Tongue (tissue), 2 donors: ENCODE results near the gene NPBWR2. TPM values are rescaled to one million over a fixed set of nuclear protein-coding genes. Genes with fewer than 3 reads are reported as not detected.
"Not testable (repeated sequence)": the region's sequence is repeated elsewhere in the genome, so short reads cannot be mapped to it uniquely, and the experiment has no call there.

Experiments
- DNase-seq: peaks from one replicate; pipeline ENCODE4 v3.0.0-alpha.2; 2015
- total RNA-seq: library from RNA; depleted of rRNA; stranded (reverse); fragments of >200 nt; gene quantifications from one replicate; pipeline ENCODE4 v1.2.3, GENCODE V29; 2014

The NPBWR2 gene
- total RNA-seq, 1 donor from 2014 or later: not detected

DNA sequence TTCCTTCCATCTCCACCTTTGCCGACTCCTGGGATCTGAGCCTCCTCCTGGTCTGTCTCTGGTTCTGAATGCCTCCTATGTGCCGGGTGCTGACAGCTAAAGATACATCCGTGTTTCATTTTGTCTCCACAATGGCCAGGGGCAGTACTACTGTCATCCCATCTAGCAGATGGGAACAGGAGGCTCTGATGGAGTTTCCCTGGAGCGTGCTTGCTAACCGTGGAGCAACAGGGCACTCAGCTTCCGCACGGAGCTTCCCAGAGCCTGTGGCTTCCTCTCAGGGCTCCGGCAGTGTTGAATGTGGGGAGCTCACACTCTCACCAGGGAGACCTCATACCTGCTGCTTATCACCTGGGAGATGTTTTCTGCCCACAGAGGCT is 11.9 kb upstream of the NPBWR2 start:
- no peak for DNase-seq

DNA sequence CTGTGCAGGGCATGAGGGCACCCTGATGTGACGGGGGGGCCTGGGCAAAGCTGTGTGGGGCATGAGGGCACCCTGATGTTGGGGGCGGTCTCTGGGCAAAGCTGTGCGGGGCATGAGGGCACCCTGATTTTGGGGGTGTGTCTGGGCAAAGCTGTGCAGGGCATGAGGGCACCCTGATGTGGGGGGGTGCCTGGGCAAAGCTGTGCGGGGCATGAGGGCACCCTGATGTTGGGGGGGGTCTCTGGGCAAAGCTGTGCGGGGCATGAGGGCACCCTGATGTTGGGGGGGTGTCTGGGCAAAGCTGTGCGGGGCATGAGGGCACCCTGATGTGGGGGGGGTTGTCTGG is 10.0 kb upstream of the NPBWR2 start:
- DNase-seq: not testable (repeated sequence)

DNA sequence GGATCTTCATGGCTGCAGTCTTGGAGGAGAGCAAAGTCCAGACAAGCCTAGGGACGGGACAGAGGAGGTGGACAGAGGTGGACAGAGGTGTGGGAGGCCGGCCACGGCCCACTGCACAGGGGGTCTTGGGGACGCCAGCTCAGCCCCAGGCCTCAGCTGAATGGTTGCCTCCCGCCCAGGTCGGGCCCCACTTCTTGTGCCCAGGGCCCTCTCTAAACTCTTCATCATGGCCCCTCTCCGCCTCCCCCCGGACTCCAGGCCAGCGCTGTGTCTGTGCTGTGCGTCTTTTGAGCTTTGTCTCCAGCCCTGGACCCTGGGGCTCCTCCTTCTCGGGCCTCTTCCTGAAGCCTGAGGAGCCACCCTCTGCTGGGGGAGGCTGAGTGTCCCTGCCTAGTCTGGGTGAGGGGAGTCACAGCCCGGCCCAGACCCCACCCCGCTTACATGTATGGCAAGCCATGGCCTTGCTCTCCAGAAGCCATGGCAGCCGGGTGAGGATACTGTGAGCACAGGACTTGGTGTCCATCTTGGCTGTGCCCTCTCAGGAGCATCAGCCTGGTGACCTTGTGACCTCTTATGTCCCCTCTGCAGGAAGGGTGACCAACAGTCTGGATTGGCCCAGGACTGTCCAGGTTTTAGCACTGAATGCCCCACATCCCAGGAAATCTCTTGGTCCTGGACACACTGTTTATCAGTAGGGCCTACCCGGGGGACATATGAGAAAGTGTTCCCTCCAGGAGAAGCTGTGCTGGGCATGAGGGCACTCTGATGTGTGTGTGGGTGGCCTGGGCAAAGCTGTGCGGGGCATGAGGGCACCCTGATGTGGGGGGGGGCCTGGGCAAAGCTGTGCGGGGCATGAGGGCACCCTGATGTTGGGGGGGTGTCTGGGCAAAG is 9.4 kb upstream of the NPBWR2 start:
- no peak for DNase-seq

DNA sequence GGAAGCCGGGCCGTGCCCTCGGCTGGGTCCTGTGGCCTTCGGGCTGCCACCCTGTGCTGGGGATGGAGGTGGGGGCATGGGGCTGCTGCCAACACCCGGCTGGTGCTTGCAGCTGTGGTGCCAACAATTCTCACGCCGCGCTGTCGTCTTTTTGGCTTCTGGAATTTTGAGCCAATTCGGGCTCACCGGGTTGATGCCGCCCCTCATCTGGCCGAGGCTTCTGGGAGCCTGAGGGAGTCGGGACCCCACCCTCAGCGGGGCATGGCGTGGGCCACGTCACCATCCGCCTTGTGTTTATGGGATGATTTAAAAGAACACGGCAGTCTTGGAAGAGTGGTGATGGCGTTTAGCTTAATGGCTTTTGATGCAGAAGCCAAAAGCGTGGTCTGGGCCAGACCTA is 8.7 kb upstream of the NPBWR2 start:
- no peak for DNase-seq

DNA sequence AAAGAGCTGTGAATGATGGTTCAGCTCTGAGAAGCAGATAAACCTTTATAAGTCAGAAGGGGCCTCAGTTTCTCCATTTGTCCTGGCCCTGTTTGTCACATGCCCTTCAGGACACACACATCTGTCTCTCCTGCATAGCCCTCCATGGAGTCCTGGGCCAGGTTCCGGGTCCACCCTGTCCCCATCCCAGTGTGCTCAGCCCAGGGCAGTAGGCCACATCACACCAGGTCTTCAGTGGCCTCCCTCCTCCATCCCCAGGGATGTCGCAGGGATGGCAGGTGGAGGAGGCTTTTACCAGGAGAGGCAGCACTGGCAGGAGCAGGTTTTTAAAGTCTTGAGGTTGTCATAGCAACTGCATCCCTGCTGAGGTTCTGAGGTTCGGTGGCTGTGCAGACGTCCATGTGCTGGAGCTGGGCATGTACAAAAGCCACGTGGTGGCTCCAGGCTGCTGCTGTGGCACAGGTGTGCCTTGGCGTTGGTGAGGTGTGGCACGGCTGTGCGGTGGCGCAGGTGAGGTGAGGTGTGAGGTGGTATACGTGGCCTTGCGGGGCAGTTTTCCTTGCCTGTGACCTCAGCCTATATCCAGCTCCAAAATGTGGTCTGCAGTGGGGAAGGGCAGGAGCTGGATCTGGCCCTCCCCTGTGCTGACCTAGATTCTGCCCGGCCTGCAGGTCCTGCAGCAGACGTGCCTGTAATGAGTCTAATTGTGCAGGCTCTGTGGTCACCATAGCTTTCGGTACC is 8.0 kb upstream of the NPBWR2 start:
- DNase-seq: no peak

DNA sequence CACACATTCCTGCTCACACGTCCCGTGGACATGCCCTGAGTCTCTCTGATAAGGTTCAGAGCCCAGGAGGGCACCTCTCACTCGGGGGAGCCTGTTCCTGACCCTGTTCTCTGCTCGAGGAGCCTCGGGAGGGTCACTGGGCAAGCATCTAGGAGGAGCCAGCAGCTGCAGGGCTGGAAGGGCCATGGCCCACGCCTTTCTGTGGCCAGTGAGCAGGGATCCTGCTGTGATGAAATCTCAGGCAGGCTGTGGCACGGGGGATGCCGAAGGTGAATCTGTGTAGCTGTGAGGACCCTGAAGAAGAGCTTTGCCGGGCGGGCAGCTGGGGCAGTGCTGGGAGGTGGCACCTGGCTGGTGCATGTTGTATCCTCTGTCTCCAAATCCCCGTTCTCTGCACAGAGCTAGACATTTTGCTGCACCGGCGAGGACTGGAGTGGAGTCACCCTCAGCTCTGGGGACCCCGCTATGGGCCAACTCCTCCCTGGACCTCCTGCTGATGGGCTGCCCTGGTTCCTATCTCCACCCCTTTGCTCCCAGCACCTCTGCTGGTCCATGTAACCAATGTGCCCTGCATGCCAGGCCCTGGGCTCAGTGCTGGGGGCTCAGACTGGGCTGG is 7.1 kb upstream of the NPBWR2 start:
- DNase-seq: no peak

DNA sequence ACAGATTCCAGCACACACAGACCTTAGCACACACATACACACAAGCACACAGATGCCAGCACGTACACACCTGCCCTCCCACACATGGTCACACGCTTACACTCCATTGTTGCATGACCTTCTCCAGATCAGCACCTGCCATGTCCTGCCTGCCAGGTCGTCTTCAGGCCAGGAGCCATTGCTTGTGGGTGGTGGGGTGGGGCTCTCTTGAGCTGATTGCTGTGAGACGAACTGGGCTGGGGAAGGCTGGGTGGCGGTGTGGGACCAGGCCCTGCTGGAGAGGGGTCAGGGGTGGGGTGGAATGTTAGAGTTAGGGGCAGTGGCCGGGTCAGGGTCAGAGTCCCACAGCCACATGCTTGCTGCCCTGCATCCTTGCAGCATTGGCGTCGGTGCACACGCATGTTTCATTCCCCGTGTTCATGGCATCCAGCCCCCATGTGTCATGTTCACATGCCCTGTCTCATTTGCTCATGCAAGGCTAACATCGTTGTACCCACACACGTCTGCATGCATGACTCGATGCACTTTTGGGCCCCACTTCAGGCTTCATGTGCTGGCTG is 6.5 kb upstream of the NPBWR2 start:
- DNase-seq: no peak

DNA sequence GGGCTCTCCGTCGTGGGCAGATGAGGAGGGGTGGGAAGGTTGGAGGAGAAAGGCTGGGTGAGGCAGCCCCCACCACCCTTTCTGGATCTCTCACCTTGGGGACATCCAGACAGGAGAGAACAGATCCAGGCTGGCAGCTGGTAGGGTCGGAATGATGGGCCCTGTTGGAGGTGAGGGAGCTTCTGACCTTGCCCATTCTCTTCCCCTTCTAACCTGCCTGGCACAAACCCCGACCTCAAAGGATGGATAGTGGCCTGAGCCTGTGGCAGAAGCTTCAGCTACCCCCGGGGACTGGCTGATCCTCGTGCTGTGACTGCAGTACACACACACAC is 6.0 kb upstream of the NPBWR2 start:
- DNase-seq: no peak

DNA sequence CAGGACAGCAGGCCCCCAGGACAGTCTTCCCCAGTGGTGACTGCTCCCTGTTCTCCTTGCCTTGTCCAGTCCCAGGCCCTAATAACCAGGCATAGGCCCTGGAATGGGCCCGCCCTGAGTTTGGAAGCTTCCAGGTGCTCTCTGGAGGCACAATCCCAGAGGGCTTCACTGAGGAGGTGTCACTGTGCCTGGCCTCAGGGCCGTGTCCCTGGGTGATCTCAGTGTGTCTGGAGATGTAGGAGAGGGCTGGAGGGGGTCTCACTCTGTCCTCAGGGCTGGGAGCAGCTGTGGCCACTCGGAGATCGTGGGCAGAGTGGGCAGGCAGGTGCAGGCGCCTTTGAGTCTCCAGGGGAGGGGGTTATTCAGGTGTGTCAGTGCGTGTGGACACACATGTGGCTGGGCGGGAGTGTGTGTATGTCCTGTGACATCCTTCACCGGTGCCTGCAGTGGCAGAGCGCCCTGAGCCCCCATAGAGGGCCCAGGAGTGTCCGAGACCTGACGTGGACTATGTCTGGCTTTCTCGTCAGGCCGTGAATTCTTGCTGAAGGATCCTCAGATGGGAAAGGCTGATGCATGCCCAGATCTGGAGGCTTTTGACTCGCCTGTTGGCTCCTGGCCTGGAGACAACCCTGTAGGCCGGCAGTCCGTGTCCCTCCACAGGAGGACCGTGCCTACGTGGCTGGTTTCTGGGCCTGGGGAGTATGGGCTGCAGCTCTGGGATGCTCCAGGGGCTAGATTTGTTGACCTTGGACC is 5.5 kb upstream of the NPBWR2 start:
- no peak for DNase-seq

DNA sequence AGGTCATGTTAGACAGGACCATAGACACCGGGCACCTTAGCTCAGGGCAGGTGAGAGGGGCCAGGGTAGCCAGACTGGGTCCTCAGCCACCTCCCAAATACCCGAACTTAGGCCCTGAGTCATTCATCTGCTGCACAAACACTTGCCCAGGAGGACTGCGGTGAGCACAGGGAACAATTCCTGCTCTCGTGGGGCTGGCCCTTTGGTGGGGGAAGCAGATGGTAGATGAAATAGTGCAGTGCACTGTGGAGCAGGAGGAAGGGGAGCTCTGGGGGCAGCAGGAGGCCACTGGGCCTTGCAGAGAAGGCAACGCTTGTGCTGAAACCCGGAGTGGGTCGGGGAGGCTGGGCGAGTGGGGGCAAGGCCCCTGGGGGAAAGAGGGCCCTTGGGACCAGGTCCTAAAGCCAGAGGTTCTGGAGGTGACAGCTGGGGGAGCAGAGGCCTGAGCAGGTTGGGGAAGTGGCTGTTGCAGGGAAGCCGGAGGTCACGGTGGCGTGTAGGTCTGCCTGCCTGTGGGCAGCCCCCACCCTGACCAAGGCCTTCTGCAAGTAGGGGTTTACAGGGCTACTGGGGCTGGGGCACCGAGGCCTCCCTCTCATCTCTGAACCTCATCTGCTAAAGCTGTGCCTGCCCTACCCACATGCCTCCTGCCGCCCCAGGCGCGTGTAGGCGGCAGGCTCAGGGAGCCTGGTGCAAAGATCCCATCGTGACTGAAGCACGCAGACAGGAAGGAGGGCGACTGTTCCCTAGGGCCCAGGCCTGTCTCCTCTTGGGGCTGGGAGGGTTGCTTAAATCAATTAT is 4.7 kb upstream of the NPBWR2 start:
- DNase-seq: no peak

DNA sequence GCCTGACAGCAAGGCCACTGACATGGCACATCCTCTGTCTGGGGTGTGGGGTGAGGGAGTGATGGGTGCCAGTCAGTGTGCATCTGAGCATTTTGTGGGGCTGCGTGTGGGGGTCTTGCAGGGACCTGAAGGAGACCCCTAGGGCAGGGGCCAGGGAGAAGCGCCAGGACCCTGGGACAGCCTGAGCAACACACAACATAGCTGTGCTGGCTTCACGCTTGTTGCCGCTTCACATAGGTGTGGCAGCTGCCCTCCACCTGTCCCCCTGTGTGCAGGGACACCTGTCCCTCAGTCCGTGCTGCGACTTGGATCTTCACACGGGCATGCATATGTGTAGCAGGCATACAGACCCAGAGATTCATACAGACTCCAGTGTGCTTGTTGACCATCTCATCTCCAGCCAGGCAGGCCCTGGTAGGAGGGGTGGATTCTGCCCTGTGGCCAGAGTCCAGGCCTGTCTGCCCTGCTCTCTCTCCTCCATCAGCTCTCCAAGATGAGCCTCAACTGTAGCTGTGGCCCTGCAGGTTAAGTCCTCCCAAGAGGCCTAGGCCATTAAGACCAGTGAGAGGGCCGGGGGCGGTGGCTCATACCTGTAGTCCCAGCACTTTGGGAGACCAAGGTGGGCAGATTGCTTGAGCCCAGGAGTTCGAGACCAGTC is 3.2 kb upstream of the NPBWR2 start:
- no peak for DNase-seq

DNA sequence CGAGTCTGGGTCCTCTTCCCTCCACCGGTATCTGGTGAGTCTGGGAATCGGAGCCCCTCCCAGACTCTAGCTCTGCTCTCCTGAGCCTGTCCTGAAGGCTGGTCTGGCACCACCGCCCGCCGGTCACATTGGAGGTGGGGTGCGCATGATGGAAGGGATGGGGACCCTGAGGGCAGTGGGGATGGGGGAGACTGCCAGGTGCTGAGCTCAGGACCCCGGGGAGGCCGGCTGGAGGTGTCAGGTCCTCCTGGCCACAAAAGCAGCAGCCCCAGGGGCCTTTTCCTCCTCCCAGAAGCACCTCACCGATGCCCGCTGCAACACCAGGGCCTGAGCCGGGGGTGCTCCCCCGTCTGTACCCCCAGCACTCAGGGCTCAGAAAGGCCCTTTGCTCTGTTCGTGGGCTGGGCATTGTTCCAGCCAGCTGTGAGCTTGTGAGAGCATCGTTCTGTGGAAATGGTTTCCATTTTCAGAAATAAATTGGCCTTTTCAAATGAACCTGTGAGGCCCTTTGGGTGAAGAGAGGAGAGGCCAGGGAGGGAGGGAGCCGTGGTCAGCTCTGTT is 2.5 kb upstream of the NPBWR2 start:
- DNase-seq: peak; percentile 53

DNA sequence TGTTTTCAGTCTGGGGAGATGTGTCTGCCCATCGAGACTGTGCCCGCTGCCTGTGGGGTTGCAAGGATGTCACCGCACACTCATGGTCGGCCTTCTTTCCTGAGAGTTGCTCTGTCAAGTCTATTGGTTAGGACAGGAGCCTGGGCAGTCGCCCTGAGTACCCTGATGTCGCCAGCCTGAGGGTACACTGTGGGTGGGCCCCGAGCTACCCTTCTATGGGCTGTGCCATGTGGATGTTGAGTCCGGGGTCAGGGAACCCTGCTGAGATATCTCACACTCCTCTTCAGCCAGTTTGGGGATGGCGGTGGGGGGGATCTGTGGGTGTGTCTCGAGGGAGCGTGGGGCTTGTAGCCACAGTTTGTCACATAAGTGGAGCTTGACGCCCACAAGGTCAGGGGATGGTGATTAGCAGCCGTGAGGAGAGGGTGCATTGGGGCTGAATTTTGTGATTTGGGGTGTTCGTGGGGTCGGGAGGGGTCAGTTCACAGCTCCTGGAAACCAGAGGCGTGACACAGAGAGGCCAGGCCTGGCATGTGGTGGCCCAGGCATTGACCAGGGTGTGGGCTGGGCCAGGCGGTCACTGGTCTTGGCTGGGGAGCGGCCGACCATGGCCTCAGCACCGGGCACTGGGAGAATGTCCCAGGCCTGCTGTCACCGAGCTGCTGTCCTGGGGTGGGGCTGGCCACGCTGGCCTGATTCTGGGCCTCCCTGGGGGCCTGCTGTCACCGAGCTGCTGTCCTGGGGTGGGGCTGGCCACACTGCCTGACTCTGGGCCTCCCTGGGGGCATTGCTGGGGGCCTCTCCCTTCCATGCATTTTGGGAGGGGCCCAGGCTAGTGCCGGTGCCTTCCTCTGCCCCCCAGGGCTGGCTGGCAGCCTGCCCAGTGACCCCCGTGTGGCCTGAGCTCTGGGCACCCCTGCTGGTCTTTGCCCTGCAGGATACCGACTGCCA is 1.6 kb upstream of the NPBWR2 start:
- DNase-seq: no peak

DNA sequence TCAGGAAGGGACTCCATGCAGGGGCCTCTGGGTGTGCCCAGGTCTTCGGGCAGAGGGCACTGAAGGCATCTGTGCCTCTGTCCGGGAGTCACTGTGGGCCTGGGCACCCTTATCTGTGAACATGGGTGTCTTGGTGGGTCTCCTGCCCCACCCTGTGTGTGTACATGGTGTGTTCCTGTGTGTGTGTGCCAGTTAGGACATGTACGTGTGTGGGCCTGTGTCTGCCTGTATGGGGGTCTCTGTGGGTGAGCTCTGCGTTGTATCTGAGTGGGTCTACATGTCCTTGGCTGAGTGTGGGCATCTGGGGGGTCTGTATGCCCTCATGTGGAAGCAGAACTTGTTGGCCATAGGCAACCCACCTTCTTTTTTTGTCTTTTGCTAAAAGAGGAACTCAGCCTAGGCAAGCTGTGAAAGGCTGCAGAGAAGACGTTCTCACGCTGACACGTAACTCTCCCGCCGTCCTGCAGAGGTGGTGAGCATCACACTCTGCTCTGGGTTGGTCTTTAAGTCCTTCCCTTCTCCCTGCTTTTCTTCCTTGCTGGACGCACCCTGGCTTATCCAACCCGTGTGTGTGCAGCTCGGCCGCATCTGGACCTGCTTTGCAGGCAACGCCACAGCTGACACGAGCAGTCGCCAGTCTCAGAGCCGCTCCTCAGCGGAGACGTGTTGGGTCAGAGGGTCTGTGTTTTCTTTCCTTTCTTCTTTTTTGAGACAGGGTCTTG is 532 bp upstream of the NPBWR2 start:
- DNase-seq: peak; percentile 37

DNA sequence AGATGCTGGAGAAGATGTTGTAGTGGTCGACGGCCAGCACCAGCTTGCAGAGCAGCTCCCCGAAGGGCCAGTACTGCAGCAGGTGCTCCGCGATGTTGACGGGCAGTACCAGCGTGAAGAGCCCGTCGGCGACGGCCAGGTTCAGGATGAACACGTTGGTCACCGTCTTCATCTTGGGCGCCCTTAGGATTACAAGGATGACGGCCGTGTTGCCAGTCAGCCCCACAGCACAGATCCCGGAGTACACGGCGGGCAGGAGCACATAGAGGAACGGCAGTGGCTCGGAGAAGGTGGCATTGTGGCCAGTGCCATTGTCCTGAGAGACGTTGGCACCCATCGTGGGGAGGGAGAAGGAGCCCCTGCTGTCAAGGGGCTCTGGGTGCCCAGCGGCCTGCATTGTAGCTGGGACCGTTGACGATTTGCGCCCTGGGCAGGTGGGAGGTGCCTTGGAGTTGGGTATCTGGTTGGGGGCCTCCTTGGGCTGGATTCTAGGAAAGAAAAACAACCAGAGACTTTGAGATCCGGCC is 867 bp downstream of the NPBWR2 start:
- no peak for DNase-seq

DNA sequence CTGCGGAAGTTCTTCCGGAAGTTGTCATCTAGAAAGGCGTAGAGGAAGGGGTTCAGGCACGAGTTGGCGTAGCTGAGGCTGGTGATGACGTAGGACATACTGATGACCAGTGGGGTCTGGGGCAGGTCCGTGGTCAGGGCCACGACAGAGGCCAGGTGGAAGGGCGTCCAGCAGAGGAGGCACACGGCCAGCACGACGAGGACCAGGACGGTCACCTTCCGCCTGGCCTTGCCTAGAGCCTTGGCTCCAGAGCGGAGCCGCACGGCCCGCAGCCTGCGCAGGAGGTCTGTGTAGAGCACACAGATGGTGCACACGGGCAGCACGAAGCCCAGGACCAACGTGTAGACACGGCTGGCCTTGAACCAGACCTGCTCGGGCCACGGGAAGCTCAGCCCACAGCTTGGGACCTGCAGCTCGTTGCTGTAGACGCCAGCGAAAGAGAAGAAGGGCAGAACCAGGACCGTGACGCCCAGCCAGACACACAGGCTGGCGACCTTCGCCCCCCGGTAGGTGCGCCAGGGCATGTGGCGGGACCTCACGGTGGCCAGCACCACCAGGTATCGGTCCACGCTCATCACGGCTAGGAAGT is 1.4 kb downstream of the NPBWR2 start:
- no peak for DNase-seq

DNA sequence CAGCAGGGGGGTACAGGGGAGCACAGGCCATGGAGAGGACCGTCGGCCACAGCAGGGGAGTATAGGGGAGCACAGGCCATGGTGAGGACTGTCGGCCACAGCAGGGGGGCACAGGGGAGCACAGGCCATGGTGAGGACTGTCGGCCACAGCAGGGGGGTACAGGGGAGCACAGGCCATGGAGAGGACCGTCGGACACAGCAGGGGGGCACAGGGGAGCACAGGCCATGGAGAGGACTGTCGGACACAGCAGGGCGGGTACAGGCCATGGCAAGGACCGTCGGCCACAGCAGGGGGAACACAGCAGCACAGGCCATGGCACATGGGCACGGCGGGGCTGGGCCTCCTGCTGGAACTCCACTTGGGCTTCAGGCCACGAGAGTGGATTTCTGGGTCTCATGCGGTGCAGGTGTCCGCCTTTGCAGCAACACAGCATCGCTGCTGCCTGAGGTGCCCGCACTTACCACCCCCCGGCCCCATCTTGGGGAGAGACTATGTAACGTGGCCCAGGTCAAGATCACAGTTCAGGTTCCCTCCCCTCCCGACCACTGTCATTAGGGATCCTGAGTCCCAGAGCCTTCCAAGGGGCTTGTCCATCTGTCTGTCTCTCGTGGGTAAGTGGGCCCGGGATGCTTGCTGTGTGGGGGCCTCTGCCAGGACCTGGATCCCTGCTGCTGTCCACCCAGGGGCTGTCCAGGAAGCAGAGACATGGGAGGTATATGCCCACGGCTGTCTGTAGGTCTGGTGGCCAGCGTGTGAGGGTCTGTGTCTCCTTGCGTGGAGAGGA is 2.5 kb downstream of the NPBWR2 start:
- DNase-seq: no peak
